Measurements from ENCODE around the gene GSTK1. TPM values are rescaled to one million over a fixed set of nuclear protein-coding genes. Genes with fewer than 3 reads are reported as not detected.

Gene GSTK1
- total and polyA plus RNA-seq, 3 experiments from 2014 or later, result 147 to 532 (median 151) TPM

GRCh38 chr7:143308632-143309031 lies 45.4 kb downstream of the GSTK1 start:
- H3K4me3 Mint-ChIP-seq, result peak overlapping the region in 1 of 7 donors; percentile 67
- DNase-seq, result no peak
- peaks cover 15% of the 10 kb centered on the region for H3K4me1 ChIP-seq (ENCODE audit: insufficient read depth, low read length)
- H3K36me3 ChIP-seq (ENCODE audit: insufficient read depth, low read length), result peaks cover 33% of the 10 kb centered on the region
- H3K27ac Mint-ChIP-seq, result peak overlapping the region in 6 of 8 donors; percentile 44 to 94 (median 56)
- no peaks in the 10 kb centered on the region for H3K9me3 ChIP-seq (ENCODE audit: low read length)
- ChIA-PET CTCF (interaction anchor here (0.9 to 4.9 kb wide), 11 partner anchors 8 to 108 kb away, joined by 3 to 28 read pairs (median 6); no protein-coding TSS in a partner anchor), POLR2A (interaction anchor here (0.6 to 0.7 kb wide), 5 partner anchors 22 to 114 kb away, joined by 3 to 9 read pairs (median 3); no protein-coding TSS in a partner anchor)
- no peaks in the 10 kb centered on the region for H3K27me3 Mint-ChIP-seq
- H3K36me3 Mint-ChIP-seq, result peaks cover 20 to 46% (median 29%) of the 10 kb centered on the region in 3 donors
- peaks cover 36 to 66% (median 48%) of the 10 kb centered on the region in 3 donors for H3K4me1 Mint-ChIP-seq
- H3K4me3 ChIP-seq (ENCODE audit: low read length), result no peak overlapping the region
- no peaks in the 10 kb centered on the region for H3K27me3 ChIP-seq (ENCODE audit: insufficient read depth, low read length, poor library complexity, severe bottlenecking)
- peaks cover 0 to 3% (median 0%) of the 10 kb centered on the region in 5 donors for H3K9me3 Mint-ChIP-seq
- H3K27ac ChIP-seq (ENCODE audit: low read depth, low read length), result no peak overlapping the region

GRCh38 chr7:143314127-143314526 lies 50.9 kb downstream of the GSTK1 start:
- CTCF ChIA-PET, result interaction anchor here (1.0 kb wide), 1 partner anchor 31 kb away, joined by 3 read pairs; no protein-coding TSS in a partner anchor
- Histone ChIP-seq H3K36me3 (ENCODE audit: insufficient read depth, low read length) (no peaks in the 10 kb centered on the region), H3K4me1 (ENCODE audit: insufficient read depth, low read length) (peaks cover 15% of the 10 kb centered on the region), H3K9me3 (ENCODE audit: low read length) (no peaks in the 10 kb centered on the region), H3K4me3 (ENCODE audit: low read length) (no peak overlapping the region), H3K27ac (ENCODE audit: low read depth, low read length) (no peak overlapping the region), H3K27me3 (ENCODE audit: insufficient read depth, low read length, poor library complexity, severe bottlenecking) (no peaks in the 10 kb centered on the region)
- DNase-seq, result no peak
- H3K4me1 Mint-ChIP-seq, result peaks cover 21 to 28% (median 26%) of the 10 kb centered on the region in 3 donors
- peaks cover 0 to 3% (median 0%) of the 10 kb centered on the region in 5 donors for H3K9me3 Mint-ChIP-seq
- peaks cover 0 to 3% of the 10 kb centered on the region in 2 donors for H3K27me3 Mint-ChIP-seq
- no peak overlapping the region for H3K27ac Mint-ChIP-seq
- POLR2A ChIA-PET, result no interaction called here
- H3K4me3 Mint-ChIP-seq, result no peak overlapping the region
- peaks cover 0 to 2% (median 0%) of the 10 kb centered on the region in 3 donors for H3K36me3 Mint-ChIP-seq

GRCh38 chr7:143315776-143316175 lies 52.5 kb downstream of the GSTK1 start, which contains the start of gene CLCN1:
Gene CLCN1 (plus strand): TSS chr7:143316111. CDS start chr7:143316213, 102 bp downstream.
- H3K36me3 Mint-ChIP-seq, result no peaks in the 10 kb centered on the region
- Histone ChIP-seq H3K36me3 (ENCODE audit: insufficient read depth, low read length) (no peaks in the 10 kb centered on the region), H3K4me3 (ENCODE audit: low read length) (no peak within 1 kb of the TSS), H3K27me3 (ENCODE audit: insufficient read depth, low read length, poor library complexity, severe bottlenecking) (no peaks in the 10 kb centered on the region), H3K9me3 (ENCODE audit: low read length) (no peaks in the 10 kb centered on the region), H3K4me1 (ENCODE audit: insufficient read depth, low read length) (peaks cover 6% of the 10 kb centered on the region), H3K27ac (ENCODE audit: low read depth, low read length) (no peak within 1 kb of the TSS)
- H3K4me1 Mint-ChIP-seq, result peaks cover 11 to 16% (median 13%) of the 10 kb centered on the region in 3 donors
- POLR2A ChIA-PET, result no interaction called here
- no peak within 1 kb of the TSS for H3K27ac Mint-ChIP-seq
- H3K9me3 Mint-ChIP-seq, result no peaks in the 10 kb centered on the region
- H3K27me3 Mint-ChIP-seq, result peaks cover 3 to 4% of the 10 kb centered on the region in 2 donors
- CTCF ChIA-PET, result no interaction called here
- DNase-seq, result no peak
- no peak within 1 kb of the TSS for H3K4me3 Mint-ChIP-seq

GRCh38 chr7:143316492-143316891 lies 53.3 kb downstream of the GSTK1 start:
- no peaks in the 10 kb centered on the region for H3K9me3 Mint-ChIP-seq
- no peaks in the 10 kb centered on the region for H3K9me3 ChIP-seq (ENCODE audit: low read length)

DNA sequence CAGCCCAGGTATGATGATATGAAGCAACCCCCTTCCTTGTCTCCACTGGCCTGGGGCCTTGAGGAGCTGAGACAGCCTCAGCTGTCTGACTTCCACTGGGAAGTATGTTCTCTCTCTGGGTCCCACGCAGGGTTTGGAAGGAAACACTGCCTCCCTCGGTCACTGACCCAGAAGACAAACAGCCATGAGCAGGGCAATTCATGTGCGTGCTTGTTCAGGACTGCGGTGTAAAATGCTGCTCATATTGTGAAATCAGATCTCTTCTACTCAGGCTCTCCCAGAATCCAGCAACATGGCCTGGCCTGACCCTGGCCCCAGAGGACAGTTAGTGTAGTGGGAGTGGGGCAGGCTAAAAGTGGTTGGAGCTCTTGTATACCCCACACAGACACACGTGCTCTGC lies 55.4 kb downstream of the GSTK1 start:
- no peak for DNase-seq
- no peak overlapping the region for H3K4me3 Mint-ChIP-seq
- H3K4me1 ChIP-seq (ENCODE audit: insufficient read depth, low read length), result no peaks in the 10 kb centered on the region
- H3K36me3 Mint-ChIP-seq, result no peaks in the 10 kb centered on the region
- H3K27me3 Mint-ChIP-seq, result peaks cover 3 to 8% of the 10 kb centered on the region in 2 donors
- H3K27ac ChIP-seq (ENCODE audit: low read depth, low read length), result no peak overlapping the region
- no peaks in the 10 kb centered on the region for H3K9me3 Mint-ChIP-seq
- H3K27ac Mint-ChIP-seq, result peak overlapping the region in 1 of 8 donors; percentile 22
- H3K27me3 ChIP-seq (ENCODE audit: insufficient read depth, low read length, poor library complexity, severe bottlenecking), result no peaks in the 10 kb centered on the region
- H3K36me3 ChIP-seq (ENCODE audit: insufficient read depth, low read length), result no peaks in the 10 kb centered on the region
- no peaks in the 10 kb centered on the region for H3K9me3 ChIP-seq (ENCODE audit: low read length)
- no peak overlapping the region for H3K4me3 ChIP-seq (ENCODE audit: low read length)
- POLR2A ChIA-PET, result no interaction called here
- CTCF ChIA-PET, result interaction anchor here (1.0 to 1.5 kb wide), 2 partner anchors 53 to 99 kb away, joined by 3 read pairs; no protein-coding TSS in a partner anchor
- H3K4me1 Mint-ChIP-seq, result no peaks in the 10 kb centered on the region

More at GRCh38 chr7:143316492-143316891, 53.3 kb downstream of the GSTK1 start:
- H3K27me3 ChIP-seq (ENCODE audit: insufficient read depth, low read length, poor library complexity, severe bottlenecking), result no peaks in the 10 kb centered on the region
- ChIA-PET POLR2A (no interaction called here), CTCF (interaction anchor here (1.6 kb wide), 1 partner anchor 18 kb away, joined by 5 read pairs; no protein-coding TSS in a partner anchor)
- H3K36me3 ChIP-seq (ENCODE audit: insufficient read depth, low read length), result no peaks in the 10 kb centered on the region
- no peak overlapping the region for H3K4me3 Mint-ChIP-seq
- no peak overlapping the region for H3K27ac ChIP-seq (ENCODE audit: low read depth, low read length)
- peaks cover 3 to 5% of the 10 kb centered on the region in 2 donors for H3K27me3 Mint-ChIP-seq
- H3K4me1 ChIP-seq (ENCODE audit: insufficient read depth, low read length), result peaks cover under 1% of the 10 kb centered on the region
- peaks cover 6 to 9% (median 7%) of the 10 kb centered on the region in 3 donors for H3K4me1 Mint-ChIP-seq
- H3K36me3 Mint-ChIP-seq, result no peaks in the 10 kb centered on the region
- no peak overlapping the region for H3K27ac Mint-ChIP-seq
- no peak overlapping the region for H3K4me3 ChIP-seq (ENCODE audit: low read length)
- no peak for DNase-seq

Other genes with a start within 250 kb of the GSTK1 start
- gene OR9A2, start 236.3 kb upstream of the GSTK1 start, total RNA-seq, result not detected
- not detected for gene OR9A2, start 236.3 kb upstream of the GSTK1 start, polyA plus RNA-seq
- not detected for gene OR6V1, start 211.1 kb upstream of the GSTK1 start, total RNA-seq
- not detected for gene OR6V1, start 211.1 kb upstream of the GSTK1 start, polyA plus RNA-seq
- not detected for gene PIP, start 131.4 kb upstream of the GSTK1 start, total RNA-seq
- gene PIP, start 131.4 kb upstream of the GSTK1 start, polyA plus RNA-seq, result not detected
- not detected for gene TAS2R39, start 80.0 kb upstream of the GSTK1 start, total RNA-seq
- not detected for gene TAS2R39, start 80.0 kb upstream of the GSTK1 start, polyA plus RNA-seq
- gene TAS2R40, start 41.4 kb upstream of the GSTK1 start, total RNA-seq, result not detected
- gene TAS2R40, start 41.4 kb upstream of the GSTK1 start, polyA plus RNA-seq, result not detected
- under 1 TPM; 0.84 to 0.90 TPM for gene TMEM139, start 21.5 kb downstream of the GSTK1 start, total RNA-seq
- 0.87 TPM for gene TMEM139, start 21.5 kb downstream of the GSTK1 start, polyA plus RNA-seq
- gene CASP2, start 24.9 kb downstream of the GSTK1 start, total RNA-seq, result 100 to 1,000 TPM; 105 to 107 TPM
- 23.0 TPM for gene CASP2, start 24.9 kb downstream of the GSTK1 start, polyA plus RNA-seq
- gene CLCN1, start 52.7 kb downstream of the GSTK1 start, total RNA-seq, result under 1 TPM in 1 of 2 experiments, not detected in 1; 0.11 TPM
- not detected for gene CLCN1, start 52.7 kb downstream of the GSTK1 start, polyA plus RNA-seq
- 1 to 10 TPM; 2.4 to 2.8 TPM for gene FAM131B, start 99.3 kb downstream of the GSTK1 start, total RNA-seq
- gene FAM131B, start 99.3 kb downstream of the GSTK1 start, polyA plus RNA-seq, result 1.6 TPM
- 100 to 1,000 TPM; 101 to 104 TPM for gene ZYX, start 117.9 kb downstream of the GSTK1 start, total RNA-seq
- gene ZYX, start 117.9 kb downstream of the GSTK1 start, polyA plus RNA-seq, result 143 TPM
- 1 to 10 TPM; 2.8 to 3.1 TPM for gene EPHA1, start 145.4 kb downstream of the GSTK1 start, total RNA-seq
- 4.6 TPM for gene EPHA1, start 145.4 kb downstream of the GSTK1 start, polyA plus RNA-seq
- gene TAS2R60, start 180.0 kb downstream of the GSTK1 start, total RNA-seq, result not detected
- not detected for gene TAS2R60, start 180.0 kb downstream of the GSTK1 start, polyA plus RNA-seq
- not detected for gene TAS2R41, start 214.4 kb downstream of the GSTK1 start, total RNA-seq
- not detected for gene TAS2R41, start 214.4 kb downstream of the GSTK1 start, polyA plus RNA-seq

Measured in CD8-positive, alpha-beta memory T cell (primary cell).